Neural progenitor cell (in vitro differentiated cells): Measurements from ENCODE around the gene CMTM4.
A peak's percentile ranks its signal among the peaks of the same experiment; 100 is the strongest.

ENCODE experiments used
- CTCF ChIP-seq: fragments of 200-600 bp; sonication (generic); IDR thresholded peaks from 2 replicates; pipeline ENCODE4 v1.5.1; 2017; ENCODE audit warnings: antibody characterized with exemption, mild to moderate bottlenecking
- EZH2 ChIP-seq: fragments of 200-600 bp; sonication (generic); IDR thresholded peaks from 2 replicates; pipeline ENCODE4 v1.6.1; 2017; ENCODE audit warnings: antibody characterized with exemption, mild to moderate bottlenecking, moderate library complexity

- peak; percentile 75 for TF ChIP-seq CTCF
- TF ChIP-seq EZH2 = no peak
Observed at GRCh38 chr16:66728117-66728787, 31.7 kb upstream of the CMTM4 start.
